Progenitor cell of endocrine pancreas (in vitro differentiated cells): Measurements from ENCODE around the gene BCAM. TPM values are rescaled to one million over a fixed set of nuclear protein-coding genes. Genes with fewer than 3 reads are reported as not detected.

Source experiments
- DNase-seq: peaks from one replicate; pipeline ENCODE4 v3.0.0; 2021; ENCODE audit warnings: low spot score; ENCODE audit not compliant: unreplicated experiment
- H3K27ac Mint-ChIP-seq: 2 replicates; pipeline ENCODE4 v1.8.0; 2021; ENCODE audit warnings: mild to moderate bottlenecking, moderate library complexity, mixed read lengths
- H3K27me3 Mint-ChIP-seq: 2 replicates; pipeline ENCODE4 v1.8.0; 2021; ENCODE audit warnings: mixed read lengths
- H3K36me3 Mint-ChIP-seq: 2 replicates; pipeline ENCODE4 v1.8.0; 2022; ENCODE audit warnings: mixed read lengths; ENCODE audit not compliant: insufficient read depth
- H3K4me1 Mint-ChIP-seq: 2 replicates; pipeline ENCODE4 v1.8.0; 2021; ENCODE audit warnings: low read depth, mixed read lengths
- H3K4me3 Mint-ChIP-seq: 2 replicates; pipeline ENCODE4 v1.8.0; 2021; ENCODE audit warnings: low read depth, mild to moderate bottlenecking, moderate library complexity, mixed read lengths
- H3K9me3 Mint-ChIP-seq: 2 replicates; pipeline ENCODE4 v1.8.0; 2021; ENCODE audit warnings: low read depth, mixed read lengths
- total RNA-seq: library from RNA; stranded (reverse); gene quantifications from 2 replicates; pipeline ENCODE4 v1.2.1, GENCODE V29; 2021
- TF ChIP-seq, protein P1 (sequence below): fragments of 200-600 bp; sonication (generic); IDR thresholded peaks from one replicate; pipeline ENCODE4 v1.5.0; 2021; ENCODE audit warnings: antibody characterized with exemption, mild to moderate bottlenecking; ENCODE audit not compliant: unreplicated experiment

Gene BCAM
- total RNA-seq, 1 donor from 2014 or later = 211 TPM

DNA sequence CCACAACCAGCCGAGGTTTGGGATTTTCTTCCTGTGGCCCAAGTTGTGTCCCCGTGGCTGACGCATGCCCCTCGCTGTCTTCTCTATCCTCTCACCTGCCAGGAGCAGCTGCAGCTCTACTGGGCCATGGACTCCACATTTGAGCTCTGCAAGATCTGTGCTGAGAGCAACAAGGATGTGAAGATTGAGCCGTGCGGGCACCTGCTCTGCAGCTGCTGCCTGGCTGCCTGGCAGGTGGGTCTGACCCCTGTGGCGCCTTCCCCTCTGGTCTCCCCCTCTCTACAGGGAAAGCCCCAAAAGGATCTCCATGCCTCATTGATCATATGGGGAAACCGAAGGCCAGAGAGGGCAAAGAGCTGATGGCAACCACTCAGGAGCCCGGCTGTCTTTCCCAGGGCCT lies 16.6 kb upstream of the BCAM start:
- no peaks in the 10 kb centered on the region for H3K27me3 Mint-ChIP-seq
- TF ChIP-seq, protein P1, sequence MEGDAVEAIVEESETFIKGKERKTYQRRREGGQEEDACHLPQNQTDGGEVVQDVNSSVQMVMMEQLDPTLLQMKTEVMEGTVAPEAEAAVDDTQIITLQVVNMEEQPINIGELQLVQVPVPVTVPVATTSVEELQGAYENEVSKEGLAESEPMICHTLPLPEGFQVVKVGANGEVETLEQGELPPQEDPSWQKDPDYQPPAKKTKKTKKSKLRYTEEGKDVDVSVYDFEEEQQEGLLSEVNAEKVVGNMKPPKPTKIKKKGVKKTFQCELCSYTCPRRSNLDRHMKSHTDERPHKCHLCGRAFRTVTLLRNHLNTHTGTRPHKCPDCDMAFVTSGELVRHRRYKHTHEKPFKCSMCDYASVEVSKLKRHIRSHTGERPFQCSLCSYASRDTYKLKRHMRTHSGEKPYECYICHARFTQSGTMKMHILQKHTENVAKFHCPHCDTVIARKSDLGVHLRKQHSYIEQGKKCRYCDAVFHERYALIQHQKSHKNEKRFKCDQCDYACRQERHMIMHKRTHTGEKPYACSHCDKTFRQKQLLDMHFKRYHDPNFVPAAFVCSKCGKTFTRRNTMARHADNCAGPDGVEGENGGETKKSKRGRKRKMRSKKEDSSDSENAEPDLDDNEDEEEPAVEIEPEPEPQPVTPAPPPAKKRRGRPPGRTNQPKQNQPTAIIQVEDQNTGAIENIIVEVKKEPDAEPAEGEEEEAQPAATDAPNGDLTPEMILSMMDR = no peak
- H3K9me3 Mint-ChIP-seq = no peaks in the 10 kb centered on the region
- peaks cover 10% of the 10 kb centered on the region for H3K4me1 Mint-ChIP-seq
- no peak for DNase-seq
- H3K36me3 Mint-ChIP-seq = peaks cover 8% of the 10 kb centered on the region
- H3K4me3 Mint-ChIP-seq = no peak overlapping the region
- no peak overlapping the region for H3K27ac Mint-ChIP-seq

DNA sequence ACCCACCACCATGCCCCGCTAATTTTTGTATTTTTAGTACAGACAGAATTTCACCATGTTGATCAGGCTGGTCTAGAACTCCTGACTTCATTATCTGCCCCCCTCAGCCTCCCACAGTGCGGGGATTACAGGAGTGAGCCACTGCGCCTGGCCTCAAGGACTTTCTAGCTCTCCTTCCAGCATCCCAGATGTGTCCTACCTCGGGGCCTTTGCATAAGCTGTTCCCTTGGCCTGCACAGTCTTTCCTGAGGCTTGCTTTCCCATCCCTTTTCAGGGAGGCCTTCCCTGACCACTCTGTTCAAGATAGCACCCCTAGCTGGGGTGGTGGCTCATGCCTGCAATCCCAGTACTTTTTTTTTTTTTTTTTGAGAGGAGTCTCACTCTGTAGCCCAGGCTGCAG lies 14.3 kb upstream of the BCAM start:
- no peaks in the 10 kb centered on the region for H3K9me3 Mint-ChIP-seq
- TF ChIP-seq, protein P1 = no peak
- H3K27me3 Mint-ChIP-seq = no peaks in the 10 kb centered on the region
- DNase-seq = no peak
- peaks cover 14% of the 10 kb centered on the region for H3K4me1 Mint-ChIP-seq
- H3K36me3 Mint-ChIP-seq = peaks cover 7% of the 10 kb centered on the region
- no peak overlapping the region for H3K27ac Mint-ChIP-seq
- H3K4me3 Mint-ChIP-seq = no peak overlapping the region

DNA sequence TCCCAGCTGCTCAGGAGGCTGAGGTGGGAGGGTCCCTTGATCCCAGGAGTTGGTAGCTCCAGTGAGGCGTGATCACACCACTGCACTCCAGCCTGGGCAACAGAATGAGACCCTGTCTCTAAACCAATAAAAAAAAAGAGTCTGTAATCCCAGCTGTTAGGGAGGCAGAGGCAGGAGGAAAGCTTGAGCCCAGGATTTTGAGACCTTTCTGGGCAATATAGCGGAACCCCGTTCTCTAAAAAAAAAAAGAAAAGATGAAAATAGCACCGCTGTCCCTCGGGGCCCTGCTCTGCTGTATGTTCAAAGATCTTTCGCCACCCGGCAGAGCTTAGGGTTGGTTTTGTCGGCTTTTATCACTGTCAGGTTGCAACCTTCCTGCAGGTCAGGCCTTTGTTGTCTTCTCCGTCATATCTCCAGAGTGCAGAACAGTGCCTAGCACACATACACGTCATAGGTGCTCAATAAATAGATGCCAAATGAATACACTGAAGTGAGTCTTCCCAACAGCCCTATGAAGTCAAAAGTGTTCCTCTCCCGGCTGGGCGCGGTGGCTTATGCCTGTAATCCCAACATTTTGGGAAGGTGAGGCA lies 13.4 kb upstream of the BCAM start:
- Mint-ChIP-seq H3K27ac (no peak overlapping the region), H3K4me1 (peaks cover 16% of the 10 kb centered on the region), H3K9me3 (no peaks in the 10 kb centered on the region), H3K36me3 (peaks cover 7% of the 10 kb centered on the region), H3K27me3 (no peaks in the 10 kb centered on the region), H3K4me3 (no peak overlapping the region)
- no peak for DNase-seq
- TF ChIP-seq, protein P1 = no peak

- no peak overlapping the region for H3K4me3 Mint-ChIP-seq
- TF ChIP-seq, protein P1 = no peak
Observed at GRCh38 chr19:44796701-44797115, 12.2 kb upstream of the BCAM start.

DNA sequence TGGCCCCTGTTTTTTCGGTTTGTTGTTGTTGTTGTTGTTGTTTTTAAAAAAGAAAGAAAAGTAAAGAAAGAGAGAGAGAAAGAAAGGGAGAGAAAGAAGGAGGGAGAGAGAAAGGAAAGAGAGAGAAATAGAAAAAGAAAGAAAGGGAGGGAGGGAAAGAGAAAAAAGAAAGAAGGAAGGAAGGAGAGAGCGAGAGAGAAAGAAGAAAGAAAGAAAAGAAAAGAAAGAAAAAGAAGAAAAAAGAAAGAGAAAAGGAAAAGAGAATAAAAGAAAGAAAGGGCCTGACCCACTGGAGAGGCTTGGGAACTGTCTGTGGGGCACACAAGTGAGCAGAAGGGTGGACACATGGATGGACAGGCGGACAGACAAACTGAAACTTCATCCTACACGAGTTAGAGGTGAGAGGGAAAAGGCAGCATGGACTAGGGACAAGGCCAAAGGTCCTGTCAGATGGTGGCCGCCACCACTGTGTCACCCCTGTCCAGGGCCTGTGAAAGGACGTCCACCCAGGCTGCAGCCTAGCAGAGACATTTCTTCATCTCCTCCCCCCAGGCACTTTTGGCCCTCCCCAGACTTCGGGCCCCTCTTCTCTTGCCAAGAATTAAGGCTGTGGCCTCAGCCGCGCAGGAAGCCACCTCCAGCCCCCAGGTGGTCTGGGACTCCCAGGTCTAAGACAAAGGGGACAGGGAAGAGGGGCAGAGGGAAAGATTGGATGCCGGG lies 9.1 kb upstream of the BCAM start:
- no peaks in the 10 kb centered on the region for H3K9me3 Mint-ChIP-seq
- TF ChIP-seq, protein P1 = no peak
- no peak for DNase-seq
- peaks cover 7% of the 10 kb centered on the region for H3K36me3 Mint-ChIP-seq
- no peak overlapping the region for H3K4me3 Mint-ChIP-seq
- H3K27ac Mint-ChIP-seq = peak overlapping the region; percentile 64
- H3K4me1 Mint-ChIP-seq = peaks cover 16% of the 10 kb centered on the region
- H3K27me3 Mint-ChIP-seq = no peaks in the 10 kb centered on the region

More at GRCh38 chr19:44796701-44797115, 12.2 kb upstream of the BCAM start:
- no peaks in the 10 kb centered on the region for H3K9me3 Mint-ChIP-seq
- DNase-seq = peak; percentile 22
- H3K27me3 Mint-ChIP-seq = no peaks in the 10 kb centered on the region
- peak overlapping the region; percentile 95 for H3K27ac Mint-ChIP-seq
- peaks cover 16% of the 10 kb centered on the region for H3K4me1 Mint-ChIP-seq
- H3K36me3 Mint-ChIP-seq = peaks cover 7% of the 10 kb centered on the region
